T-helper 17 cell (primary cell): ENCODE measurements around the gene ASS1. TPM values are rescaled to one million over a fixed set of nuclear protein-coding genes. Genes with fewer than 3 reads are reported as not detected.

Source experiments
- ATAC-seq: fragments of 150-1000 bp; cut with Tn5 transposase; 2 replicates; pipeline ENCODE4 v1.10.0; 2021; ENCODE audit warnings: mild to moderate bottlenecking, moderate library complexity
- DNase-seq, 3 donors: peaks; one replicate each; pipeline versions ENCODE4 v3.0.0 to v3.0.0-alpha.2; 2020 to 2021
- H3K9me3 ChIP-seq: one replicate; pipeline ENCODE4 v1.7.0; 2013; ENCODE audit warnings: low read length, mild to moderate bottlenecking; ENCODE audit not compliant: control insufficient read depth, poor library complexity, severe bottlenecking
- H3K27ac Mint-ChIP-seq: one replicate; pipeline ENCODE4 v1.8.0; 2022; ENCODE audit warnings: mild to moderate bottlenecking, moderate library complexity, mixed read lengths
- H3K27me3 Mint-ChIP-seq: one replicate; pipeline ENCODE4 v1.8.0; 2022; ENCODE audit warnings: mixed read lengths
- H3K36me3 Mint-ChIP-seq: one replicate; pipeline ENCODE4 v1.8.0; 2022; ENCODE audit warnings: low read depth, mixed read lengths
- H3K4me1 Mint-ChIP-seq: one replicate; pipeline ENCODE4 v1.8.0; 2022; ENCODE audit warnings: mild to moderate bottlenecking, mixed read lengths
- H3K4me3 Mint-ChIP-seq: one replicate; pipeline ENCODE4 v1.8.0; 2022; ENCODE audit warnings: mild to moderate bottlenecking, moderate library complexity, mixed read lengths
- total RNA-seq, 4 donors: library from RNA in 2 of 4; stranded (reverse) in 2 of 4; gene quantifications; one replicate each; pipeline ENCODE4 v1.2.3 and lab custom pipeline; 2022 to 2026

The ASS1 gene
- total RNA-seq, 2 donors from 2014 or later = not detected

- H3K4me3 Mint-ChIP-seq = no peak overlapping the region
- peaks cover 54% of the 10 kb centered on the region for H3K27me3 Mint-ChIP-seq
- no peak for ATAC-seq
- H3K36me3 Mint-ChIP-seq = peaks cover 2% of the 10 kb centered on the region
- no peak overlapping the region for H3K27ac Mint-ChIP-seq
- H3K4me1 Mint-ChIP-seq = peaks cover 4% of the 10 kb centered on the region
- no peaks in the 10 kb centered on the region for H3K9me3 ChIP-seq
- DNase-seq = no peak
Observed at GRCh38 chr9:130484362-130485072, 39.8 kb downstream of the ASS1 start.

GRCh38 chr9:130486103-130486502 is 41.3 kb downstream of the ASS1 start:
- H3K4me1 Mint-ChIP-seq = peaks cover 4% of the 10 kb centered on the region
- no peak overlapping the region for H3K4me3 Mint-ChIP-seq
- peaks cover 2% of the 10 kb centered on the region for H3K36me3 Mint-ChIP-seq
- H3K9me3 ChIP-seq = no peaks in the 10 kb centered on the region
- DNase-seq = no peak
- H3K27ac Mint-ChIP-seq = no peak overlapping the region
- no peak for ATAC-seq
- H3K27me3 Mint-ChIP-seq = peaks cover 52% of the 10 kb centered on the region

- H3K27ac Mint-ChIP-seq = no peak overlapping the region
- DNase-seq = no peak
- H3K4me1 Mint-ChIP-seq = peaks cover 4% of the 10 kb centered on the region
- H3K4me3 Mint-ChIP-seq = no peak overlapping the region
- no peak for ATAC-seq
- H3K27me3 Mint-ChIP-seq = peaks cover 61% of the 10 kb centered on the region
- H3K9me3 ChIP-seq = no peaks in the 10 kb centered on the region
- H3K36me3 Mint-ChIP-seq = peaks cover 2% of the 10 kb centered on the region
Observed at GRCh38 chr9:130487500-130487899, 42.7 kb downstream of the ASS1 start.

GRCh38 chr9:130488621-130489330 is 44.0 kb downstream of the ASS1 start:
- Mint-ChIP-seq H3K27me3 (peaks cover 53% of the 10 kb centered on the region), H3K27ac (no peak overlapping the region), H3K36me3 (peaks cover 2% of the 10 kb centered on the region), H3K4me1 (peaks cover 4% of the 10 kb centered on the region), H3K4me3 (no peak overlapping the region)
- no peaks in the 10 kb centered on the region for H3K9me3 ChIP-seq
- no peak for DNase-seq
- ATAC-seq = no peak

GRCh38 chr9:130490981-130491380 is 46.2 kb downstream of the ASS1 start:
- no peaks in the 10 kb centered on the region for H3K9me3 ChIP-seq
- Mint-ChIP-seq H3K27me3 (peaks cover 40% of the 10 kb centered on the region), H3K27ac (no peak overlapping the region), H3K4me1 (no peaks in the 10 kb centered on the region), H3K4me3 (no peak overlapping the region), H3K36me3 (peaks cover 3% of the 10 kb centered on the region)
- ATAC-seq (no peak), DNase-seq (no peak)

GRCh38 chr9:130491830-130492482 is 47.2 kb downstream of the ASS1 start:
- H3K27ac Mint-ChIP-seq = no peak overlapping the region
- H3K4me3 Mint-ChIP-seq = no peak overlapping the region
- H3K27me3 Mint-ChIP-seq = peaks cover 34% of the 10 kb centered on the region
- H3K4me1 Mint-ChIP-seq = no peaks in the 10 kb centered on the region
- peaks cover 5% of the 10 kb centered on the region for H3K36me3 Mint-ChIP-seq
- no peak for DNase-seq
- ATAC-seq = no peak
- no peaks in the 10 kb centered on the region for H3K9me3 ChIP-seq

GRCh38 chr9:130493021-130493420 is 48.3 kb downstream of the ASS1 start:
- no peak overlapping the region for H3K27ac Mint-ChIP-seq
- H3K27me3 Mint-ChIP-seq = peaks cover 37% of the 10 kb centered on the region
- H3K4me1 Mint-ChIP-seq = no peaks in the 10 kb centered on the region
- ATAC-seq (no peak), DNase-seq (no peak)
- peaks cover 6% of the 10 kb centered on the region for H3K36me3 Mint-ChIP-seq
- no peak overlapping the region for H3K4me3 Mint-ChIP-seq
- H3K9me3 ChIP-seq = no peaks in the 10 kb centered on the region

GRCh38 chr9:130493476-130493875 is 48.7 kb downstream of the ASS1 start:
- Mint-ChIP-seq H3K4me3 (no peak overlapping the region), H3K4me1 (no peaks in the 10 kb centered on the region), H3K36me3 (peaks cover 6% of the 10 kb centered on the region), H3K27me3 (peaks cover 36% of the 10 kb centered on the region), H3K27ac (no peak overlapping the region)
- no peaks in the 10 kb centered on the region for H3K9me3 ChIP-seq
- ATAC-seq (no peak), DNase-seq (no peak)

- peaks cover 39% of the 10 kb centered on the region for H3K27me3 Mint-ChIP-seq
- peaks cover 6% of the 10 kb centered on the region for H3K36me3 Mint-ChIP-seq
- no peak overlapping the region for H3K4me3 Mint-ChIP-seq
- no peaks in the 10 kb centered on the region for H3K4me1 Mint-ChIP-seq
- no peak overlapping the region for H3K27ac Mint-ChIP-seq
- H3K9me3 ChIP-seq = no peaks in the 10 kb centered on the region
- DNase-seq = no peak
- ATAC-seq = no peak
Observed at GRCh38 chr9:130495067-130495466, 50.3 kb downstream of the ASS1 start.

- Mint-ChIP-seq H3K4me3 (no peak overlapping the region), H3K36me3 (peaks cover 6% of the 10 kb centered on the region), H3K27me3 (peaks cover 26% of the 10 kb centered on the region), H3K27ac (no peak overlapping the region), H3K4me1 (no peaks in the 10 kb centered on the region)
- H3K9me3 ChIP-seq = no peaks in the 10 kb centered on the region
- DNase-seq = no peak
- no peak for ATAC-seq
Observed at GRCh38 chr9:130497139-130497538, 52.4 kb downstream of the ASS1 start.

GRCh38 chr9:130498298-130498917 is 53.6 kb downstream of the ASS1 start:
- peaks cover 19% of the 10 kb centered on the region for H3K27me3 Mint-ChIP-seq
- no peak overlapping the region for H3K4me3 Mint-ChIP-seq
- ATAC-seq = no peak
- peaks cover 6% of the 10 kb centered on the region for H3K36me3 Mint-ChIP-seq
- H3K9me3 ChIP-seq = no peaks in the 10 kb centered on the region
- H3K27ac Mint-ChIP-seq = no peak overlapping the region
- no peaks in the 10 kb centered on the region for H3K4me1 Mint-ChIP-seq
- DNase-seq = no peak

- Mint-ChIP-seq H3K27ac (no peak overlapping the region), H3K36me3 (peaks cover 6% of the 10 kb centered on the region), H3K4me1 (no peaks in the 10 kb centered on the region), H3K27me3 (peaks cover 19% of the 10 kb centered on the region), H3K4me3 (no peak overlapping the region)
- H3K9me3 ChIP-seq = no peaks in the 10 kb centered on the region
- no peak for ATAC-seq
- no peak for DNase-seq
Observed at GRCh38 chr9:130498918-130499698, 54.3 kb downstream of the ASS1 start.
